GM10248 (cell line): ENCODE data around the gene TNIP2.
A peak's percentile ranks its signal among the peaks of the same experiment; 100 is the strongest.

ENCODE experiments used
- CTCF ChIA-PET: fragments of 300-600 bp; sonication (Branson Sonifier 250); formaldehyde crosslinking; extraction: SDS; loops from one replicate; lab custom pipeline; 2021; ENCODE audit warnings: antibody characterized with exemption; lab: Yijun Ruan, JAX
- POLR2A ChIA-PET: fragments of 350-650 bp; sonication (Branson Sonifier 250); formaldehyde crosslinking; extraction: SDS; loops from one replicate; lab custom pipeline; 2020; ENCODE audit warnings: antibody characterized with exemption; lab: Yijun Ruan, JAX
- DNase-seq: peaks from one replicate; pipeline ENCODE4 v3.0.0; 2012; ENCODE audit errors: extremely low spot score
- CTCF ChIP-seq: IDR thresholded peaks from 2 replicates; pipeline ENCODE4 v1.5.1; 2012; ENCODE audit warnings: mild to moderate bottlenecking, low read depth; ENCODE audit errors: extremely low read depth, missing control alignments, control extremely low read depth

The TNIP2 gene

GRCh38 chr4:2755821-2756690, at the start of gene TNIP2:
TNIP2 (minus strand) TSS chr4:2756336; CDS start chr4:2756289, 47 bp downstream.
- peak; percentile 19 for TF ChIP-seq CTCF
- DNase-seq, result peak; percentile 98
- ChIA-PET CTCF (interaction anchor here (0.8 to 1.8 kb wide), 6 partner anchors 8 to 180 kb away, joined by 3 to 5 read pairs (median 4); no protein-coding TSS in a partner anchor), POLR2A (interaction anchor here (1.7 kb wide), 1 partner anchor 10 kb away, joined by 7 read pairs; no protein-coding TSS in a partner anchor)

- CTCF ChIA-PET, result interaction anchor here (1.7 kb wide), 1 partner anchor 29 kb away, joined by 3 read pairs; no protein-coding TSS in a partner anchor
- DNase-seq, result no peak
- TF ChIP-seq CTCF, result no peak
- POLR2A ChIA-PET, result no interaction called here
Observed at GRCh38 chr4:2804973-2805501, 48.9 kb upstream of the TNIP2 start.

GRCh38 chr4:2804449-2804972, 48.4 kb upstream of the TNIP2 start:
- TF ChIP-seq CTCF, result no peak
- ChIA-PET POLR2A (no interaction called here), CTCF (interaction anchor here (1.6 to 1.7 kb wide), 2 partner anchors 30 to 41 kb away, joined by 3 read pairs; no protein-coding TSS in a partner anchor)
- DNase-seq, result no peak

GRCh38 chr4:2803624-2804448, 47.7 kb upstream of the TNIP2 start:
- POLR2A ChIA-PET, result interaction anchor here (0.6 kb wide), 1 partner anchor 254 kb away, joined by 3 read pairs; no protein-coding TSS in a partner anchor
- CTCF ChIA-PET, result interaction anchor here (0.9 to 1.7 kb wide), 3 partner anchors 18 to 40 kb away, joined by 3 to 4 read pairs (median 3); no protein-coding TSS in a partner anchor

More at GRCh38 chr4:2803624-2804448, 47.7 kb upstream of the TNIP2 start:
- TF ChIP-seq CTCF, result no peak
- no peak for DNase-seq
